Epidermal melanocyte (primary cell): Measurements from ENCODE around the gene LONRF3.
"Not testable (repeated sequence)": the region's sequence is repeated elsewhere in the genome, so short reads cannot be mapped to it uniquely, and the experiment has no call there.

Experiments used
- DNase-seq: peaks from one replicate; pipeline ENCODE4 v3.0.0; 2011; ENCODE audit warnings: low spot score; ENCODE audit not compliant: insufficient read length

The LONRF3 gene

DNA sequence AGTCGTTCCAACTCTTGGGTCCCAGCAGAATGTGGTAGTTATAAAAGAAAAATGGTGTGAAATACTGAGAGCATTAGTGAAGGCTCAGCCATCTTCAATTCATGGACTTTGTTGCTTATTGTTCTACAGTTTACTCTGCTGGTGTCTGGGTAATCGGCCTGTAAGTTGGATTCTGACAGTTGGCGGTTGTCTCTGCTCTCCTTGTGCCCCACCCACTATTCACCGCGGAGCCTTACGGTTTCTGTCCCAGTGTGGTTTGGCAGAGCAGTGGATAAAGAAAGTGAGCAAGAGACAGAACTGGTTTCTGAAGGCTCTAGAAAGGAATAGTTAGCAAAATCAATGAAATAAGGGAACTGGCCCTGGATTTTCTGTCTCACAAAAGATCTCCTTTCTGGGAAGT, 9.1 kb downstream of the LONRF3 start:
- DNase-seq = no peak

DNA sequence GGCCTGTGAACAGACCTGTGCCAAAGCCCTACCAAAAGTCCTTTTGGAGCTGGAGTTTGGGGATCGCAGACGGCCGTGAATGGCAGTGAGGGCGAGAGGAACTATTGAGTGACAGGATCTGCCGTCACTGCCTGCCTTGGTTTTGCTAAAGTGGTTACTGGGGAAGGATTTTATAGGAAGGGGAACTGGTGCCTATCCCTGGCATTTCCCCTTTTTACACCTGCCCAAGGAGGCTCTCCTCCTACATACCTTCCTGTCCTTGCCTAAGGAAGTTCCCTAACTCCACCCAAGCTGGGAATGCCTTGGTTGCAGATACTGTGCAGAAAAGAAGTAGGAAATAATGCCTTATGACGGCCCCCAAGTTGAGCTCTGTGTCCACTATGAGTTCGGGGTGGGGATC, 14.5 kb downstream of the LONRF3 start:
- no peak for DNase-seq

DNA sequence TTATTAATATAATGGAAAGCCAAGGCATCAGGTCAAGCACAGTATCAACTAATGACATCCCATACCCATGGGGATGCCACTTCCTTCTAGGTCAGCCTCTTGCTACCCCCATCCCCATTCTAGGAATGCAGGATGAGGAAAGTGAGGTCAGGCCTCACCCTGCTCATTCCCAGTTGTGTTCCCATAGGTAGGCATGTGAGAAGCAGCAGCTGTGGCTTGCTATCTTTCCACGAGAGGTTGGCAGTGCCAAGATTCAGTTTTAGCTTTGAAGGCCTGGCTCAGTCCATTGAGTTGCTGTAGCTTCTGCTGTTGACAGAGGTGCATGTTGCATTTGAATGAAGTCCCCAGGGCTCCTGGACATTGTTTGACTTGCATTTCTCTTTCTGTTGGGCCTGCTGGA, 15.5 kb downstream of the LONRF3 start:
- DNase-seq = no peak

DNA sequence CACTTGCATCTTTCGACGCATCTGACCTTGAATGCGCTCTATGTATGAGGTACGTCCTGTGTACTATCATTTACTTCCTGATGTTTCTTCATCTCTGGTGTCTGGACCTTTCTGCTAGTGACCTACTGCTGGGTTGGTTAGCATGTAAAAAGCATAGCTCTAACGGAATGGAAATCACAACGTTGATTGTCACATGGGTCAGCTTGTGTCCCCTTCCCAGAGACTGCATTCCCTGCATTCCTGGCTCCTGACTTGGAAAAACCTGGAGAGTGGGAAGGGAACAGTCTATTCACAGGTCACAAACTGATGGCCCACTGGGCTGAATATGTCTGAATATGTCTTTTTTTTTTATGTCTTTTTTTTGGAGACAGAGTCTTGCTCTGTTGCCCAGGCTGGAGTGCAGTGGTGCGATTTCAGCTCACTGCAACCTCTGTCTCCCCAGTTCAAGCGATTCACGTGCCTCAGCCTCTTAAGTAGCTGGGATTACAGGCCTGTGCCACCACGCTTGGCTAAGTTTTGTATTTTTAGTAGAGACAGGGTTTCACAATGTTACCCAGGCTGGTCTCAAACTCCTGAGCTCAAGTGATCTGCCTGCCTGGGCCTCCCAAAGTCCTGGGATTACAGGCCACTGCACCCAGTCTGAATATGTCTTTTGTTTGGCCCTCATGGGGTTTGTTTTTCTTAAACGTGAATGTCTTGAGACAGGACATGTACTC, 16.3 kb downstream of the LONRF3 start:
- DNase-seq = no peak

DNA sequence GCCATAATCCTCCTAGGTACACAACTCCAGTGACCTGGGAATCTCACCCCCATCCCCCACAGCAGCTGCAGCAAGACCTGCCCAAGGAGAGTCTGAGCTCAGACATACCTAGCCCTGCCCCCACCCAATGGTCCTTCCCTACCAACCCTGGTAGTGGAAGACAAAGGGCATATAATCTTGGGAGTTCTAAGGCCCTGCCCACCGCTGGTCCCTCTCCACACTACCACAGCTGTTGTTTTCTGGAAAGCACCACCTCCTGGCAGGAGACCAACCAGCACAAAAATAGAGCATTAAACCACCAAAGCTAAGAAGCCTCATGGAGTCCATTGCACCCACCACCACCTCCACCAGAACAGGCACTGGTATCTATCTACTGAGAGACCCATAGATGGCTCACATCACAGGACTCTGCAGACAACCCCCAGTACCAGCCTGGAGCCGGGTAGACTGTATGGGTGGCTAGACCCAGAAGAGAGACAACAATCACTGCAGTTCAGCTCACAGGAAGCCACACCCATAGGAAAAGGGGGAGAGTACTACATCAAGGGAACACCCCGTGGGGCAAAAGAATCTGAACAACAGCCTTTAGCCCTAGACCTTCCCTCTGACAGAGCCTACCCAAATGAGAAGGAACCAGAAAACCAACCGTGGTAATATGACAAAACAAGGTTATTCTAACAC, 18.2 kb downstream of the LONRF3 start:
- DNase-seq = not testable (repeated sequence)

DNA sequence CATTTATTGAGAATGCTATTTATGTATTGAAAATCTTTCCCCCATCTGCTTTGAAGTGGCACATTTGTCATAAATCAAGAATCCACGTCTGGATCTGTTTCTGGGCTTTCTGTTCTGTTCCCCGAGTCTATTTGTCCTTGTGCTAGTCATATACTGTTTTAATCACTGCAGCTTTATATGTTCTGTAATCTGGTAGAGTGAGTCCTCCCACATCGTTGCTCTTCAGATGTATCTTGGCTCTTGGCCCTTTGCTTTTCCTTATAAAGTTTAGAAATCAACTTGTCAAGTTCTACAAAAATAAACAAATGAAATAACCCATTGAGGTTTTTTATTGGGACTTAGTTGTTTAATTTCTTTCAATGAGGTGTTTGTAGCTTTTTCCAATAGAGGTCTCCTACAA, 29.0 kb downstream of the LONRF3 start:
- no peak for DNase-seq

DNA sequence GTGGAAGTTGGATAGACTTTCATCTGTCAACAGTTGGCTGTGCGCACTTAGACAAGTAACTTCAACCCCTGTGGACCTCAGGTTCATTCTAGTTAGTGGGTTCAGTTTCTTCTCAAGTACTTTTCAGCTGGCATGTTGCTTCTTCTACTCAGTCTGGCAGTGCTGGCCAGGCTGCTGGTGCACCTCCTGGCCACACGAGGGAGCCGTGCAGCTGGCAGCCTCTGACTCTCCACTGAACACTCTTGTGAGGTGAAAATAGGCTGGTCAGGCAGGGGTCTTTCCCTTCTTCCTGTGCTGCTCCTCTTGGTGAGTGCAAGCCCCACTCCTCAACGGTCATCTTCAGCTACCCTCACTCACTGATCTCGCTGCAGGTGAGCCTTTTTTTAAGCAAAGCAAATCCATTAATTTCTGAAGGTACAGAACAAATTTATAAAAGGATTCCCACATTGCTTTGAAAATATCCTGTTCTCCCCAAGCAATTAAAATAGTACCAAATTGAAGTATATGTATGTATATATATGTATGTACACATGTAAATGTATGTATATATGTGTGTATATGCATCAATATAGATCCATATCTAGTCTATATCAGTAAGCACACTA, 30.6 kb downstream of the LONRF3 start:
- DNase-seq = no peak

DNA sequence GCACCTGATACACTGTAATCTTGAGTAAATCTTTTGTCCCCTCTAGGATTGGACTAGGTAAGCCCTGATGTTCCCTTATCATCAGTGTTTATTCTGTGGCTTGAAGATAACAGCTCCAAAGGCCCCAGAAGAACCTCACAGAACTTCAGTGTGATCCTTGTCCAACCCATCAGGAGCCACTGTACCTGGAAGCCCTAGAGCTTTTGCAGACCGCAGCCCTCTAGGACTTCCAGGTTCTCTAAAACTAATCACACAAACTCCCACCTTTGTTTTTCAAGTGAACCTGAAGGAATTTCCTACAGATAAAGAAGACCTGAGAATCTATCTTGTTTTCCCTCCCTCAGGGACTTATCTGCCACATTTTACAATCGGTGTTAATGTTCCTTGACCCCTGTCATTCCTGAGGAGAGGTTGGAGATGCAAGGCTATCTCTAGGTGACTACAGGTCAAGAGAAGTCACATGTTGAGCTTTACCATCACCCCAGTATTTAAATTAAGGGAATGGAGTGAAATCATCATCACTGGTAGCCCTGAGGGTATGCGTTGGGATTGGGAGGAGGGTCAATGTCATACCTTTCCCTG, 32.9 kb downstream of the LONRF3 start:
- no peak for DNase-seq

DNA sequence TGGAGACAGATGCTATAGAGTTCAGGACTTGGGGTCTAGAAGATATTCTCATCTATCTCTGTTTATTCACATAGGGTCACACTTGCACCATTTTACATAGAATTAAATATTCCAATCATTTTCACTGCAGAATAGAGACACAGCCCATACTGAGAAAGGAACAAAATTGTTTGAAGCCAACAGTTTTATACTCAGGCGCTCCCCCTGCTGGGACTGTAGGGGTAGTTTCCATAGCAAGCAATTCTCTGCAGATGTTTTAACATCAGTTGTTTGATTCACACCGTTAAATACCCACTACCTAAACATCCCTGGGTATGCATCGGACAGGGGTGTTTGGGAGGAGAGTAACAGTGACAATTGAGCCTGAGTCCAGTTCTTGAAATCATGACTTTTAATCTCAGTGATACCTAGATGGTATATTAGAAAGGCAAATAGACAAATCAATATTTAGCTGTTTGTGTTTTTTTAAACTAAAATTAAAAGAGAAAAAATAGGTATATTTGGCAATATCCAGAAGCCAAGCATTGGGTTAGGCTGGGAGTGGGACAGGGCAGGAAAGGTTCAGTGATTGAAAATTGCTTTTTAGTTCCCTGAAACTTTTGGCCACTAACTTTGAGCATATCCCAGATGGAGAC, 33.8 kb downstream of the LONRF3 start:
- DNase-seq = peak; percentile 20

DNA sequence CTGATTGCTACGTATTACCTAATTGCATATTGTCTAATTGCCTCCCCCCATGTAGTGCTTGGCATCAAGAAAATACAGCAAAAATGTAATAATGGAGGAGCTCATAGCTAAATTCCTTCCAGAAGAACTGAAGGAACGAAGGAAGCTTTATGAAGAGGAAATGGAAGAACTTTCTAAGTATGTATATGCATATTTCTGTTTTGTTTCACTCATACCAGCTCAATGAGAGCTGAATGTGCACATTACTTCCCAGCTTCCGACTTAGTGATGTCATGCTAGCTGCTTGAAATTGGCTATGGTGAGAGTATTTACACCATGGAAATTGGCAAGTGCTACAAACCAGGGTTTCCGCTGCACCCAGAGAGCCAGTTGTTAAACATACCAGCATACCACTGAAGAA, 34.7 kb downstream of the LONRF3 start:
- no peak for DNase-seq

DNA sequence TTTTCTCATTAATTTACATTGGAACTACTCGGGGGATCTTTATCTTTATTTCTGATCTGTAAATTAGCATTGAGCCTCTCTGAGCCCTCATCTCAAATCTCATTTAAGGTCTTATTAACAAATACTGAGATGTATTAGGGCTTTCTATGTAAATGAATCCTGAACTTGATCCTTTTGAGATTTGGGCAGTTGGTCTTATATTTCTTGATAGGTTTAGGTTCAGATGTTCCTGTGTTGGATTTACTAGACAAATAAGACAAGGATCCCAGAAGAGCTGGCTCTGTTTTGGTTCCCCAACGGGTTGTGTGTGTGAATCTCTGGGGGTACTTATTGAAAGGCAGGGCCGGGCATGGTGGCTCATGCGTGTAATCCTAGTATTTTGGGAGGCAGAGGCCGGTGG, 36.1 kb downstream of the LONRF3 start:
- no peak for DNase-seq

DNA sequence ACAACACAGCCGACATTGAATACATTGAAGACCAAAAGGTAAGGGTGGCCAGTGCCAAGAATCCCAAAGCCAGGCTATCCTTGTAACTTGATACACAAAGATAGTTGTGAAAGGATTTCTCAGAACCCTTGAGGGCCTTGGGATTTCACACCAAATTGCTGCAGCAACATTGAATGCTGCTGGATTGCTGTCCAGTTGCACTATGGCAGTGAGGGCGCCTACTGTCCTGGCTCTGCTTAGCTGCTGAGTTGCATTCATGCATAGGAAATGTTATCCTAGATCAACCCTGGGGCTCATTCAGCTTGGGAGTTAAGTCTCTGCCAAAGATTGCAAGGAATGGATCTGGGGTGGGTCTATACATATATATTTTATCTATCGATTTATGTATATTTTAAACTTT, 38.7 kb downstream of the LONRF3 start:
- no peak for DNase-seq

DNA sequence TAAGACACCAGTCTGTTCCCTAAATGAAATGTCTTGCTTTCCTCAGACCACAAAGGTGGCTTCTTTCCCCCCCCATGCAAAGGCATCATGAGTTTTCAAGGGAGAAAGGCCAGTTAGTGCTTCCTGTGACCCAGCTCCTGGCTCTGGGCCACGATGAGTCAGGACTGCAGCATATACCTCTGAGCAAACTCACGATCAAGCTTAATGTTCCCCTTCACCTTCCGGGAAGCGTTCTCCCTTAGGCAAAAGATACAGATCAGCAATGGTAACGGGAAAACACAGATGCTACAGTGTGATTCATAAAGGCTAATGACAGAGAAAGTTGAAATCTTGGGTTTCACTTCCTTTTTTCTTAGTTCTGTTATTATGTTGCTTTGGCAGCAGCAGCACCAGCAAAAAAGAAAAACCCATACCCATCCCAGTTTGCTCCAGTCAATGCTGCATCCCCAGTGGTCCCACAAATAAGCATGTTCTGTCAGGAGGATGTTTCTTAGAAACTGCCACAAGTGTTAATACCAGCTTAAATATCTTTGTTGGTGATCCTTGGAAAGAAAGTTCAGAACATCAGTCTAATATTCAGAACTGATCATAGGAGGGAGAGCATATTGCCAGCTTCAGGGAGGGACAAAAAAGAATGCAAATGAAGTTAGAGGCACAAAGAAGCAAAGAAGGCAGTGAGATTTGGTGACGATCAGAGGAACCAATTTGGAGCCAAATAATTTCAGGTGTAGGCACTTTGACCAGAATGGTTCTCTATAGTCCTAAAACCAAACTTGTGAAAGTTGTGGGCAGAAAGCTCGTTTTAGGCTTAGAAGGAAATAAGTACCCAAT, 41.2 kb downstream of the LONRF3 start:
- no peak for DNase-seq

DNA sequence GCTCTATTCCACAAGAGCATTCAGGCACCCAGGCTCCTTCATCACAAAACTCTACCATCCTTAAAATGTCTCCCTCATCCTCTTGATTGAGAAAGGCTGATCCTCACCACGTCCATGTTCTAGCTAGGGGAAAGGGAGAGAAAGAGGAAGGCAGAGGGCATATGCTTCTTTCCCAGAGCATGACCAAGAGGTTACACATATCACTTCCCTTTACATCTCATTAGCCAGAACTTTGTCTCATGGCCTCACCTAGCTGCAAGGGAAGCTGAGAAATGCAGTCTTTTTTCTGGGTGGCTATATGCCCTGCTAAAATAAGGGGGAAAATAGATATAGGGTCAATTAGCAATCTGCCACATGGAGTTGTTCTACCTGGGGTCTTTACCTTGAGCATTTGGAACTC, 42.7 kb downstream of the LONRF3 start:
- DNase-seq = no peak

DNA sequence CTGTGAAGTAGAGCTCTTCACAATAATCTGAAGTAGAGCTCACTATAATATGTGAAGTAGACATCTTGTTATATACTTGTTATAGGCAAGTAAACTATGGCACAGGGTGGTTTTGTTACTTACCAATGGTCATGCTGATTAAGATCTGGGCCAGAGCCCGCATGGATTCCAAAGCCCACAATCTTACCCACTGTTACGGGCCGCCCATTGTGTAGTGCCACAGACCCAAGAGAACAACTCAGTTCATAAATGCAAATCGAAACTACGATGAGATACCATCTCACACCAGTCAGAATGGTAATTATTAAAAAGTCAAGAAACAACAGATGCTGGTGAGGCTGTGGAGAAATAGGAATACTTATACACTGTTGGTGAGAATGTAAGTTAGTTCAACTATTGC, 51.5 kb downstream of the LONRF3 start:
- no peak for DNase-seq

DNA sequence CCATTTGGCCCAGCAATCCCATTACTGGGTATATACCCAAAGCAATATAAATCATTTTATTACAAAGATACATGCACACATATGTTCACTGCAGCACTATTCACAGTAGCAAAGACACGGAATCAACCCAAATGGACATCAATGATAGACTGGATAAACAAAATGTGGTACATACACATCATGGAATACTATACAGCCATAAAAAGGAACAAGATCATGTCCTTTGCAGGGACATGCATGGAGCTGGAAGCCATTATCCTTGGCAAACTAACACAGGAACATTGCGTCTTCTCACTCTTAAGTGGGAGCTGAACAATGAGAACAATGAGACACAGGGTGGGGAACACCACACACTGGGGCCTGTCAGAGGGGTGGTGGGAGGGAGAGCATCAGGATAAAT, 51.9 kb downstream of the LONRF3 start:
- DNase-seq = not testable (repeated sequence)

DNA sequence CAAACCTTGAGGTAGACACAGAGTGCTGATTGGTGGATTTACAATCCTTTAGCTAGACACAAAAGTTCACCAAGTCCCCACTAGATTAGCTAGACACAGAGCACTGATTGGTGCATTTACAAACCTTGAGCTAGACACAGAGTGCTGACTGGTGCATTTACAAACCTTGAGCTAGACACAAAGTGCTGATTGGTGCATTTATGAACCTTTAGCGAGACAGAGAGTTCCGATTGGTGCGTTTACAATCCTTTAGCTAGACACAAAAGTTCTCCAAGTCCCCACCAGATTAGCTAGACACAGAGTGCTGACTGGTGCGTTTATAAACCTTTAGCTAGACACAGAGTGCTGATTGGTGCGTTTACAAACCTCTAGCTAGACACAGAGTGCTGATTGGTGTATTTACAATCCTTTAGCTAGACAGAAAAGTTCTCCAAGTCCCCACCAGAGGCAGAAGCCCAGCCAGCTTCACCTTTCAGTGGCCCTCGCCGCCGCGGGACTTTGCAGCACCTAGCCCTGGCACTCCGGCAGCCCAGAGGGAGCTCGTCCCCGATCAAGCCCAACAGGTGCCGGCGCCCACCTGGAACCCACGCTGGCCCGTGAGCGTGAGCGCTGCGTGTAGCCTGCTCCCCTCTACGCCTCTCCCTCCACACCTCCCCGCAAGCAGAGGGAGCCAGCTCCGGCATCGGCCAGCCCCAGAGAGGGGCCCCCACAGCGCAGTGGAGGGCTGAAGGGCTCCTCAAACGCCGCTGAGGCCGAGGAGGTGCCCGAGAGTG, 53.7 kb downstream of the LONRF3 start:
- DNase-seq = not testable (repeated sequence)

DNA sequence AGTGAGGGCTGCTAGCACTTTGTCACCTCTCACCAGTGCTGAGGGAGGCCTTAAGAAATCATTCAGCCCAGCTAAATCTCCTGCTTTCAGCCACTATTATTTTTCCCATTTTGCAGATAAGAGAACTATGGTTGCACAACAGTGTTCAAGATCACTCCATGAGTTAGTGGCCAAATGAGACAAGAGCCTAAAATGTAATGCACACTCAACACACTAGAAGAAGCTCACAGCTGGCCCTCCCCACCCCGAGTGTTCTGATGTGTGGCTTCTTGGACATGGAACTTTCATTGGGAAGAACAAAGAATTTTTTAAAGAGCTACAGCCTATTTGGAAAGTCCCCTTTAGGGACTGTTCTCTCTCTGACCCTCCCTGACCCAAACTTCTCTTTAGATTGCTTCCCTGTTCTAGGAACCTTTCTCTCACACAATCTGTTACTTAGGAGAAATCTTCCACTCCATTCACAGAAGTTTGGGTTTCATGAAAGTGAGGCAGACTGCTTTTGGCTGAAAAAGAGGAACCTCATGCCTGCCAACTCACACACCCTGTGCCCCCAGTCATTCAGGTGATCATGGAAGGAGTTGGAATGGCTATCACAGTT, 54.4 kb downstream of the LONRF3 start:
- no peak for DNase-seq

DNA sequence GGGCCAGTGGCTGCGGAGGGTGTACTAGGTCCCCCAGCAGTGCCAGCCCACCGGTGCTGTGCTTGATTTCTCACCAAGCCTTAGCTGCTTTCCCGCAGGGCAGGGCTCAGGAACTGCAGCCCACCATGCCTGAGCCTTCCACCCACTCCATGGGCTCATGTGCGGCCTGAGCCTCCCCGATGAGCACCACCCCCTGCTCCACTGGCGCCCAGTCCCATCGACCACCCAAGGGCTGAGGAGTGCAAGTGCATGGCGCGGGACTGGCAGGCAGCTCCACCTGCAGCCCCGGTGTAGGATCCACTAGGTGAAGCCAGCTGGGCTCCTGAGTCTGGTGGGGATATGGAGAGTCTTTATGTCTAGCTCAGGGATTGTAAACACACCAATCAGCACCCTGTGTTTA, 55.2 kb downstream of the LONRF3 start:
- not testable (repeated sequence) for DNase-seq

DNA sequence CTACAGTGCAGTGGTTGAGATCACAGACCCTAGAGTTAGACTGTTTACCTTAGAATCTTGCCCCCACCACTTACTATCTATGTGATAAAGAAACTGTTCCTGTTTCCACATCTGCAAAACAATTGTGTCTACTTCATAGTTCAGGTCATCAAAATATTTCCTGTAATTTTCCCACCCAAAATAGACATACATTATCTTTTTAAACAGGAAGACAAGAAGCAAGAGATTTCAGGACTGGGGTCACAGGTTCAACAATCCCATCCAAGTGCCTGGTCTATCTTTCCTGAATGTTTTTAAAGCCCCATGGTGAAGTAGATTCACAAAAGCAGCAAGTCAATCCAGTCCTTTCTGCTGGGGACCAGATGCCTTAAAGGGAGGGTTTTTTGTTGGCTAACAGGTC, 56.6 kb downstream of the LONRF3 start:
- no peak for DNase-seq
